AG04450 (cell line): Measurements from ENCODE around the gene PLEKHG2. TPM values are rescaled to one million over a fixed set of nuclear protein-coding genes. Genes with fewer than 3 reads are reported as not detected.

Experiments used
- CTCF ChIA-PET: fragments of 300-600, 350-600 bp; formaldehyde crosslinking; extraction: SDS; loops from one replicate; lab custom pipeline; 2022; ENCODE audit warnings: antibody characterized with exemption, inconsistent platforms; lab: Charles Lee
- POLR2A ChIA-PET: fragments of 350-600 bp; formaldehyde crosslinking; extraction: SDS; loops from one replicate; lab custom pipeline; 2021; ENCODE audit warnings: antibody characterized with exemption, inconsistent platforms; lab: Yijun Ruan, JAX
- DNase-seq: peaks from one replicate; pipeline ENCODE4 v3.0.0-alpha.2; 2011; ENCODE audit warnings: low read depth, low spot score
- H3K27ac ChIP-seq: one replicate; pipeline ENCODE4 v1.5.1; 2012; ENCODE audit warnings: low read depth, low read length, control low read depth
- H3K27me3 ChIP-seq: one replicate; pipeline ENCODE4 v1.6.0; 2012; ENCODE audit warnings: low read length; ENCODE audit not compliant: control insufficient read depth, insufficient read depth
- H3K4me3 ChIP-seq: 2 replicates; pipeline ENCODE4 v1.5.1; 2011; ENCODE audit warnings: mild to moderate bottlenecking, low read depth, low read length, control low read depth
- H3K9me3 ChIP-seq: 2 replicates; pipeline ENCODE4 v1.5.1; 2012; ENCODE audit warnings: low read length; ENCODE audit not compliant: control insufficient read depth, insufficient read depth
- polyA plus RNA-seq: library from polyadenylated mRNA; depleted of rRNA; stranded (reverse); fragments of >200 nt; gene quantifications from 2 replicates; pipeline ENCODE4 v1.2.3, GENCODE V29; 2011
- TF ChIP-seq, protein P1 (sequence below): IDR thresholded peaks from 2 replicates; pipeline ENCODE4 v1.5.1; 2011; ENCODE audit warnings: low read depth, low read length, control low read depth, inconsistent platforms

PLEKHG2 gene
- polyA plus RNA-seq, 1 experiment: 12.3 TPM

DNA sequence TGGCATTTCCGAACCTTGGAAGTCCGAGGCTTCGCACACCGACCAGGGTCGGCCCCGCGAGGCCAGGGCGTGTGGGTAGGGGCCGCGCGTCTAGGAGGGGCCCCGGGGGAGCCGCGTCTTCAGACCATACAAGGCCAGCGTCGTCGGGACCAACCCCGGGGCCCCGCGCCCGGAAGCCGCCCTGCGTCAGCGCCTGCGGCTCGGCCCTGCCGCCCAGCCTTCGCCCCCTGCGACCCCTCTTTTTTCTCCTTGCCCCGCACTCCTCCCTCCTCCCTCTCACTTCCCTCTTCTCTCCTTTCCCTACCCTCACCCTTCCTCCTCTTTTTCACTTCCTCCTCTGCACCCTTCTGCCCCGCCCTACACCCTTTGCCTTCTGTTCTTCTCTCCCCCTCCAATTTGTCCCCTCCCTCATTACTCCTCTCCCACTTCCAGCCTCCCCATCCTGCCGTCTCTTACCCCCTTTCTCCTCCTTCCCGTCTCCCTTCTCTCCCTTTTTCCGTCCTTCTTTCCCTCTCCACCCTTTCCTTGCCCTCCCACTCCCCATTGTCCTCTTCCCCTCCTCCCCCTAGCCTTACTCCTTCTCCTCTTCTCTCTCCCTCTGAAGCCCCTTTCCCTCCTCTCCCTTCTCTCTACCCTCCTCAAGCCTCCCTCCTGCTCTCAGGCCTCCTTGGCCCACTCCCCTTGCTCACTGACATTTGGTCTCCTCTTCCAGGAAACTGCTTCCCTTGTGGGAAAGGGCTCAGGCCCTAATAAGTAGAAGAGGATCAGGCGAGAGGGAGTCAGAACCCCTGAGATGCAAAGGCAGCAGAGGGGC lies 2.2 kb upstream of the PLEKHG2 start:
- ChIA-PET POLR2A (no interaction called here), CTCF (no interaction called here)
- DNase-seq: no peak
- TF ChIP-seq, protein P1, sequence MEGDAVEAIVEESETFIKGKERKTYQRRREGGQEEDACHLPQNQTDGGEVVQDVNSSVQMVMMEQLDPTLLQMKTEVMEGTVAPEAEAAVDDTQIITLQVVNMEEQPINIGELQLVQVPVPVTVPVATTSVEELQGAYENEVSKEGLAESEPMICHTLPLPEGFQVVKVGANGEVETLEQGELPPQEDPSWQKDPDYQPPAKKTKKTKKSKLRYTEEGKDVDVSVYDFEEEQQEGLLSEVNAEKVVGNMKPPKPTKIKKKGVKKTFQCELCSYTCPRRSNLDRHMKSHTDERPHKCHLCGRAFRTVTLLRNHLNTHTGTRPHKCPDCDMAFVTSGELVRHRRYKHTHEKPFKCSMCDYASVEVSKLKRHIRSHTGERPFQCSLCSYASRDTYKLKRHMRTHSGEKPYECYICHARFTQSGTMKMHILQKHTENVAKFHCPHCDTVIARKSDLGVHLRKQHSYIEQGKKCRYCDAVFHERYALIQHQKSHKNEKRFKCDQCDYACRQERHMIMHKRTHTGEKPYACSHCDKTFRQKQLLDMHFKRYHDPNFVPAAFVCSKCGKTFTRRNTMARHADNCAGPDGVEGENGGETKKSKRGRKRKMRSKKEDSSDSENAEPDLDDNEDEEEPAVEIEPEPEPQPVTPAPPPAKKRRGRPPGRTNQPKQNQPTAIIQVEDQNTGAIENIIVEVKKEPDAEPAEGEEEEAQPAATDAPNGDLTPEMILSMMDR: no peak
- no peaks in the 10 kb centered on the region for H3K27me3 ChIP-seq
- peaks cover 8% of the 10 kb centered on the region; the same call in 1 of the 2 replicates for H3K9me3 ChIP-seq
- H3K27ac ChIP-seq: peak overlapping the region; percentile 96
- H3K4me3 ChIP-seq: peak overlapping the region; percentile 93

- Histone ChIP-seq H3K27me3 (no peaks in the 10 kb centered on the region), H3K27ac (peak overlapping the region; percentile 96), H3K9me3 (peaks cover 8% of the 10 kb centered on the region; the same call in 1 of the 2 replicates), H3K4me3 (peak overlapping the region; percentile 93; the same call in 1 of the 2 replicates)
- CTCF ChIA-PET: interaction anchor here (1.5 to 2.2 kb wide), 2 partner anchors 9 to 13 kb away, joined by 14 to 67 read pairs; no protein-coding TSS in a partner anchor
- POLR2A ChIA-PET: interaction anchor here (2.1 to 2.3 kb wide), 3 partner anchors 18 to 25 kb away, joined by 10 to 27 read pairs (median 11); partner anchors contain the start of genes MED29, PAF1 and RPS16
- DNase-seq: no peak
- TF ChIP-seq, protein P1: no peak
Measured at GRCh38 chr19:39410831-39411080, 1.7 kb upstream of the PLEKHG2 start.

GRCh38 chr19:39411081-39411831 lies 1.2 kb upstream of the PLEKHG2 start:
- Histone ChIP-seq H3K9me3 (peaks cover 8% of the 10 kb centered on the region; the same call in 1 of the 2 replicates), H3K27me3 (no peaks in the 10 kb centered on the region), H3K4me3 (peak overlapping the region; percentile 14), H3K27ac (peak overlapping the region; percentile 96)
- POLR2A ChIA-PET: interaction anchor here (1.0 to 2.3 kb wide), 8 partner anchors 8 to 69 kb away, joined by 3 to 27 read pairs (median 7); partner anchors contain the start of genes MED29, PAF1, RPS16 and SAMD4B
- CTCF ChIA-PET: interaction anchor here (0.6 to 2.2 kb wide), 14 partner anchors 8 to 125 kb away, joined by 3 to 67 read pairs (median 3); partner anchors contain the start of genes MED29, PAF1 and RPS16
- TF ChIP-seq, protein P1: no peak
- DNase-seq: no peak

DNA sequence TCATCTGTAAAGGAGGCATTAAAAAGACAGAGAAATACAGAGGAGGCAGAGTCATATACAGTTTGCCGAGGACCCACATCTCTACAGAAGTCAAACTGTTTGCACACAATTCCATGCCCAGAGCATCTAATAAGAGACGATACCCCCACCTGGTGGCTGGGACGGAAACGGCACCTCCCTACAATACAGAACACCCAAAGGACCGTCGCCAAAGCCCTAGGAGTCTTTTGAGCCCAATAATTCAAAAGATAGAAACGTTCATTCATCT lies 703 bp upstream of the PLEKHG2 start:
- CTCF ChIA-PET: interaction anchor here (0.6 to 2.2 kb wide), 14 partner anchors 8 to 125 kb away, joined by 3 to 67 read pairs (median 3); partner anchors contain the start of genes MED29, PAF1 and RPS16
- TF ChIP-seq, protein P1: peak; percentile 96
- POLR2A ChIA-PET: interaction anchor here (1.0 to 2.3 kb wide), 8 partner anchors 8 to 70 kb away, joined by 3 to 27 read pairs (median 7); partner anchors contain the start of genes MED29, PAF1, RPS16 and SAMD4B
- peak; percentile 86 for DNase-seq
- H3K4me3 ChIP-seq: peak overlapping the region; percentile 46
- H3K27me3 ChIP-seq: no peaks in the 10 kb centered on the region
- H3K27ac ChIP-seq: peak overlapping the region; percentile 47
- peaks cover 8% of the 10 kb centered on the region; the same call in 1 of the 2 replicates for H3K9me3 ChIP-seq
